IMR-90 (cell line): ENCODE measurements around the gene DRD3.

Experiments used
- CTCF ChIP-seq: conservative IDR thresholded peaks from 2 replicates; pipeline ENCODE4 v1.5.1; 2012; ENCODE audit warnings: mild to moderate bottlenecking, low read depth, low read length, improper control_type of control experiment
- MXI1 ChIP-seq: IDR thresholded peaks from 2 replicates; pipeline ENCODE4 v1.6.1; 2012; ENCODE audit warnings: low read depth, mild to moderate bottlenecking, low read length, moderate library complexity, borderline replicate concordance
- POLR2A ChIP-seq: IDR thresholded peaks from 2 replicates; pipeline ENCODE4 v1.6.1; 2012; ENCODE audit warnings: mild to moderate bottlenecking, low read depth, low read length
- SMC3 ChIP-seq: fragments of 150-350 bp; IDR thresholded peaks from 2 replicates; pipeline ENCODE4 v1.6.1; 2016; ENCODE audit warnings: low read depth, mild to moderate bottlenecking, antibody characterized with exemption, low read length, moderate library complexity
- USF2 ChIP-seq: fragments of 150-350 bp; IDR thresholded peaks from 2 replicates; pipeline ENCODE4 v1.6.1; 2017; ENCODE audit warnings: mild to moderate bottlenecking, antibody characterized with exemption, low read length, low read depth

- TF ChIP-seq MXI1 (no peak), CTCF (no peak), POLR2A (no peak), SMC3 (no peak), USF2 (no peak)
Observed at GRCh38 chr3:114133947-114134346, 44.9 kb downstream of the DRD3 start.
